Omental fat pad (tissue), 4 donors: Measurements from ENCODE around the gene PMEPA1. TPM values are rescaled to one million over a fixed set of nuclear protein-coding genes. Genes with fewer than 3 reads are reported as not detected.

Source experiments
- ATAC-seq: fragments of 150-250 bp; one replicate; pipeline ENCODE4 v1.9.1; 2016; ENCODE audit warnings: mild to moderate bottlenecking, moderate library complexity; ENCODE audit not compliant: low FRiP score
- DNase-seq: peaks from one replicate; pipeline ENCODE4 v3.0.0-alpha.2; 2019; ENCODE audit warnings: low spot score
- total RNA-seq, 4 donors: library from RNA; depleted of rRNA; stranded (reverse); fragments of >200 nt; gene quantifications; one replicate each; pipeline ENCODE4 v1.1.0, GENCODE V29; 2016
- TF ChIP-seq, protein P1 (sequence below), 3 donors: fragments of 450-650 bp; IDR thresholded peaks; one replicate each; pipeline ENCODE4 v1.5.1; 2016 to 2017; ENCODE audit warnings: antibody characterized with exemption in 3 of 3, mild to moderate bottlenecking in 3 of 3, moderate library complexity in 2 of 3

PMEPA1 gene
- total RNA-seq, 4 donors from 2014 or later = 10.4 to 42.7 (median 18.9) TPM

GRCh38 chr20:57664476-57664875, 45.3 kb downstream of the PMEPA1 start:
- ATAC-seq = no peak
- DNase-seq = no peak
- TF ChIP-seq, protein P1, sequence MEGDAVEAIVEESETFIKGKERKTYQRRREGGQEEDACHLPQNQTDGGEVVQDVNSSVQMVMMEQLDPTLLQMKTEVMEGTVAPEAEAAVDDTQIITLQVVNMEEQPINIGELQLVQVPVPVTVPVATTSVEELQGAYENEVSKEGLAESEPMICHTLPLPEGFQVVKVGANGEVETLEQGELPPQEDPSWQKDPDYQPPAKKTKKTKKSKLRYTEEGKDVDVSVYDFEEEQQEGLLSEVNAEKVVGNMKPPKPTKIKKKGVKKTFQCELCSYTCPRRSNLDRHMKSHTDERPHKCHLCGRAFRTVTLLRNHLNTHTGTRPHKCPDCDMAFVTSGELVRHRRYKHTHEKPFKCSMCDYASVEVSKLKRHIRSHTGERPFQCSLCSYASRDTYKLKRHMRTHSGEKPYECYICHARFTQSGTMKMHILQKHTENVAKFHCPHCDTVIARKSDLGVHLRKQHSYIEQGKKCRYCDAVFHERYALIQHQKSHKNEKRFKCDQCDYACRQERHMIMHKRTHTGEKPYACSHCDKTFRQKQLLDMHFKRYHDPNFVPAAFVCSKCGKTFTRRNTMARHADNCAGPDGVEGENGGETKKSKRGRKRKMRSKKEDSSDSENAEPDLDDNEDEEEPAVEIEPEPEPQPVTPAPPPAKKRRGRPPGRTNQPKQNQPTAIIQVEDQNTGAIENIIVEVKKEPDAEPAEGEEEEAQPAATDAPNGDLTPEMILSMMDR (IDR thresholded peaks at IDR 0.05) = no peak

- TF ChIP-seq, protein P1 (IDR thresholded peaks at IDR 0.05) = no peak
- DNase-seq (no peak), ATAC-seq (no peak)
Observed at GRCh38 chr20:57663681-57664451, 45.9 kb downstream of the PMEPA1 start.

DNA sequence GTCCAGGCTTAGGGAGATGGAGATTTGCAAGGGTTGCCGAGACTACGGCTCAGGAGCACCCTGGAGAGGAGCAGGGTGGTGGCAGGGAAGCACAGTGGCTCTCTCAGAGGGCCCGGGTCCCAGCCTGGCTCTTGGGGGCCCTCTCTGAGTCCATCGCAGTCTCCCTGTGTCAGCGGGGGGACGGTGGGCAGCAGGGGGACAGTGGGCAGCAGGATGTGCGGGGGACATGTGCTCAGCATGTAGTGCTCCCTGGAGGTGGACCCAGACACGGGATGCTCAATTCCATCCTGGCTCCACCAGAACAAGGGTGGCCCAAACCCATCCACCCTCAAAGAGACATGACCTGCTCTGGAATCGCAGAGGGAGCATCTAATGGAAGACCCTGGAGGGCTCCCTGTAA, 46.6 kb downstream of the PMEPA1 start:
- TF ChIP-seq, protein P1 (IDR thresholded peaks at IDR 0.05) = no peak
- ATAC-seq = no peak
- DNase-seq = no peak

- TF ChIP-seq, protein P1 (IDR thresholded peaks at IDR 0.05) = no peak
- DNase-seq = no peak
- ATAC-seq = no peak
Observed at GRCh38 chr20:57662456-57663240, 47.2 kb downstream of the PMEPA1 start.

DNA sequence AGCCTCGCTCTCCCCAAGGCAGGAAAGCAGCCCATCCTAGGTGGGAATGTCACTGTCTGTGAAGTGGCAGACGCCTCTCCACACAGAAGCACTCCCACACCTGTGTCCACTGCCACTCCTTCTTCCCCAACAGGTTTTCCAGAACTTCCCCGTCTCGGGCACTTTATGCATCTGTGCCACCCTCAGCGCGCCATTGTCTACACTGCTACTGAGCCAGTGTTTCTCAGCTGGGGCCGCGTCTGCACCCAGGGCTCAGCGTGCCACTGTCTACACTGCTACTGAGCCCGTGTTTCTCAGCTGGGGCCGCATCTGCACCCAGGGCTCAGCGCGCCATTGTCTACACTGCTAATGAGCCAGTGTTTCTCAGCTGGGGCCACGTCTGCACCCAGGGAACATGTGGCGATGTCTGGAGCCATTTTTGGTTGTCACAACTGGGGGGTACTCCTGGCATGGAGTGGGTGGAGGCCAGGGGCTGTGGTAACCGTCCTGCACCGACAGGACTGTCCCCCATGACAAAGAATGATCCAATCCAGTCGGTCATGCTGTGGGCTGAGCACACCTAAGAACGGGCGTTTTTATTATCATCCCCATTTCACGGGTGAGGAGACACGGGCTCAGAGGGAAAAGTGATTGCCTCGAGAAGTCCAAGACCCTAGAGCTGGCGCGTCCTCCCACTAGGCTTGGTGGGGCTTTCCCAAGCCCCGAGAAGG, 47.9 kb downstream of the PMEPA1 start:
- no peak for ATAC-seq
- DNase-seq = no peak
- TF ChIP-seq, protein P1 (IDR thresholded peaks at IDR 0.05) = no peak

DNA sequence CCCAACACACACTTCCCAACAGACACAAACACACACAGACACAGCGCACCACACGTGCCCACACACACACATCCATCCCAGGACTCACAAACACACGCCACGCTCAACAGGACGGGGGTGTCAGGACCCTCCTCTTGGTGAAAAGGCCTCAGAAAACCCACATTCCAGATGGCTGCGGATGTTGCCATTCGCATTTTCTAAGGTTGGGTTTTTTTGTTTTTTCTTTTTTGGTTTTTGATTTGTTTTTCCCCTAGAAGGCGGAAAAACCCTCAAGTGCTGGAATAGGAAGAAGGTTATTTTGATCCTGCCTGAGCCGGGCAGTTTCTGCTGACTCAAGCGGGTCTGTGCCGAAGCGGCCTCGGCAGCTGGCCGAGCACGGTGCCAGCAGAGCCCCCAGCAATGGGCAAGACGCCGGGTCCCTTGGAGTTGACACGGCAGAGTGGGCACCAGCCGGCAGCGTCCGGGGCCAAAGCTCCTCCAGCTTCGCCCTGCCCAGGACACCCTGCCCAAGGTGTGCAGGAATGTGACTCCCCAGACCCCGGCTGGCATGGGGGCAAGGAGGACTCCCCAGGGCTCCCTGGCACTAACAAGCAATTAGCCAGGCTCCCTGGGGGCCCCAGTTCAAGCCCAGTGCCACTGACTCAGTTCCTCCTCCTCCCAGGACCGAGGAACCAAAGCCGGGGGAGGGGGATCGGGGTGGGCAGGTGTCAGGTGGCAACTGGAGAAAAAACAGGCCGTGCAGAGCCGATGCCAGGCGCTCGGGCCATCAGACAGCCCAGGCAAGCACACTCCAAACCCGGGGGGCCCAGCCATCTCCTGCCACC, 48.7 kb downstream of the PMEPA1 start:
- no peak for ATAC-seq
- TF ChIP-seq, protein P1 (IDR thresholded peaks at IDR 0.05) = no peak
- no peak for DNase-seq
